HAP-1 (cell line): ENCODE data around the gene VWCE.

ENCODE experiments used
- DNase-seq, 2 experiments: peaks; one replicate each; pipeline ENCODE4 v3.0.0-alpha.2; 2016 to 2020; ENCODE audit warnings: low spot score in 2 of 2
- H3K27me3 ChIP-seq: fragments of 250-450 bp; sonication (Bioruptor Pico); 2 replicates; pipeline ENCODE4 v1.5.1; 2020; ENCODE audit warnings: low read depth, mild to moderate bottlenecking, moderate library complexity
- H3K36me3 ChIP-seq: fragments of 250-450 bp; sonication (Bioruptor Pico); replicated peaks from 2 replicates; pipeline ENCODE4 v1.5.1; 2020; ENCODE audit warnings: mild to moderate bottlenecking
- H3K4me1 ChIP-seq: fragments of 250-450 bp; sonication (Bioruptor Pico); 2 replicates; pipeline ENCODE4 v1.5.1; 2020; ENCODE audit warnings: mild to moderate bottlenecking
- H3K4me3 ChIP-seq: fragments of 250-450 bp; sonication (Bioruptor Pico); 2 replicates; pipeline ENCODE4 v1.5.1; 2020; ENCODE audit warnings: mild to moderate bottlenecking, moderate library complexity
- H3K9me3 ChIP-seq: fragments of 250-450 bp; sonication (Bioruptor Pico); 2 replicates; pipeline ENCODE4 v1.5.1; 2020; ENCODE audit warnings: mild to moderate bottlenecking, moderate library complexity
- in situ Hi-C: fragments of 300-500 bp; cut with MboI; formaldehyde crosslinking; loops from 3 replicates; pipeline ENCODE4 v1.14.3; 2020; ENCODE audit warnings: low sequenced_read_pairs, inconsistent platforms, mixed read lengths

Gene VWCE

DNA sequence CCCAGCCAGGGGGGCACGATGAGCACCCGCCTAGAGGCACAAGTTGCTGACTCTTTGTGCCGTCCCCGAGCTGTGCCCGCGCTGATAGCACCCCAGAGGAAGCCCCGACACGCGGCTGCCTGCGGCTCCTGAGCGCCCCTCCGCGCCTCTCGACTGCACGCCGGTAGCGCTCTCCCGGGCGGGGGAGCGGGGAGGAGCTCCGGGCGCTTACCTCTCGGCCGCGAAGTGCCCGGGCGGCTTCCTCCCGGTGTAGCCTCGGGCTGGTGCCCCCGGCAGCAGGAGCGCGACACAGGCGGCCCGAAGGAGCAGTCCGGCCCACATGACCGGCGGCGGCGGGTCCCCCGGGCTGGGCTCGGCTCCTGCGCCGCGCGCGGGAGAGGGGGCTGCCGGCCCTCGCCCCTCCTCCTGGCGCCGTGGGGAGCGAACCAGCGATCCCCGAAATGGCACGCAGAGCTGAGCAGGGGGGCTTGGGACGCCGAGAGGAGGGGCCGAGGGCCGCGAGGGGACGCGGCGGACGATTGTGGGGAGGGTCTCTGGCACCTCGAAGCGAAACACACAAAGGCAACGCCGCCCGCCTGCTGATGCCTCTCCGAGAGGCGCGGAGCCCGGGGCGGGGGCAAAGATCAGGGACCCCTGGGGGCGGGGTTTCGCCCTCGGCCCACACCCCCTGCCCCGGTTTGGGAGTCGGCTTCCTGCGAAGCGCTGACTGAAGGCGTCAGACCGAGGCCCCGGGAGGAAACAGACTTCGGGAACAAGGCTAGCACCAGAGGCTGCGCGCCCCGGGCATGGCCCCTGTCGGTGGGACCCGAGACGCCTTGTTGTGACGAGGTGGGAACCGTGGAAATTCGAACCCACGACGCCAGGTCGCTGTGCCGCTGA lies at the start of gene VWCE:
TSS of gene VWCE (minus strand) at position 600 of the 879 bp plus-strand sequence. CDS start at position 321, 279 bp downstream.
- no peaks in the 10 kb centered on the region for H3K27me3 ChIP-seq
- peak; percentile 45 to 76 for DNase-seq
- H3K9me3 ChIP-seq, result no peaks in the 10 kb centered on the region
- in situ Hi-C loops, result no loop called here
- H3K4me3 ChIP-seq, result peak within 1 kb of the TSS; percentile 51
- H3K36me3 ChIP-seq, result peaks cover 13% of the 10 kb centered on the region
- H3K4me1 ChIP-seq, result peaks cover 18% of the 10 kb centered on the region

DNA sequence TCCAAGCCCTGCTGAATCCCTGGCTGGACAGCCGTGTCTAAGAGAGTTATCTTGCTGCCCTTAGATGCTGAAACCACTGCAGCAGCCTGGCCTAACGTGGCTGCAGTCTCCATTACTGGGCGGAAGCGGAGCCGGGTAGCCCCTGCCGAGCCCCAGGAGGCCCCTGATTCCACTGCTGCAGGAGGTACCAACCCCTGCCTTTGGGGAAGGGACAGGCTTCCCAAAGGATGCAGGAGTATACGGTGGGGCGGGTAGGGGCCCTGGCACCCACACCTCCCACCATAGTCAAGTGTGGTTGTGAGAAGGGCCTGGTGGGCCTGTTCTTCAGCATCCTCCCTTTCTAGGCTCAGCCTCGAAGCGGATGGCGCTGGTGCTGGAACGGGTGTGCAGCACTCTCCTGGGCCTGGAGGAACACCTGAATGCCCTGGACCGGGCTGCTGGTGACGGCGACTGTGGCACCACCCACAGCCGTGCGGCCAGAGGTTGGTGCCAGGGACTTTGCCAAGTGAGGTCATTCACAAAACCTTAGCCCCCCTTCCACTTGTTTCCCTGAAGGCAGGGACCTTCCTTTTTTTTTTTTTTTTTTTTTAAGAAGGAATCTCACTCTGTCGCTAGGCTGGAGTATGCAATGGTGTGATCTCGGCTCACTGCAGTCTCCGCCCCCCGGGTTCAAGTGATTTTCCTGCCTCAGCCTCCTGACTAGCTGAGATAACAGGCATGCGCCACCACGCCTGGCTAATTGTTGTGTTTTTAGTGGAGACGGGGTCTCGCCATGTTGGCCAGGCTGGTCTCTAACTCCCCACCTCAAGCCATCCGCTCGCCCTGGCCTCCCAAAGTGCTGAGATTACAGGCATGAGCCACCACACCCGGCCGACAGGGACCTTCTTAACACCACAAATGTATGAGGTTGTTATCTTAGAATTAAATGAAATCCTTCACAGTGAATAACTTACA lies 49.0 kb upstream of the VWCE start:
- Histone ChIP-seq H3K27me3 (no peaks in the 10 kb centered on the region), H3K9me3 (no peaks in the 10 kb centered on the region), H3K4me3 (no peak overlapping the region), H3K4me1 (no peaks in the 10 kb centered on the region), H3K36me3 (peaks cover 38% of the 10 kb centered on the region)
- in situ Hi-C loops, result no loop called here
- DNase-seq, result no peak

- no peak for DNase-seq
- Histone ChIP-seq H3K9me3 (no peaks in the 10 kb centered on the region), H3K4me1 (no peaks in the 10 kb centered on the region), H3K4me3 (no peak overlapping the region), H3K36me3 (peaks cover 37% of the 10 kb centered on the region), H3K27me3 (no peaks in the 10 kb centered on the region)
- in situ Hi-C loops, result no loop called here
Observed at GRCh38 chr11:61342207-61342803, 47.2 kb upstream of the VWCE start.

GRCh38 chr11:61341706-61342105 lies 46.6 kb upstream of the VWCE start:
- in situ Hi-C loops, result no loop called here
- no peak for DNase-seq
- Histone ChIP-seq H3K9me3 (no peaks in the 10 kb centered on the region), H3K36me3 (peaks cover 35% of the 10 kb centered on the region), H3K27me3 (no peaks in the 10 kb centered on the region), H3K4me3 (no peak overlapping the region), H3K4me1 (no peaks in the 10 kb centered on the region; the same call in 1 of the 2 replicates)

DNA sequence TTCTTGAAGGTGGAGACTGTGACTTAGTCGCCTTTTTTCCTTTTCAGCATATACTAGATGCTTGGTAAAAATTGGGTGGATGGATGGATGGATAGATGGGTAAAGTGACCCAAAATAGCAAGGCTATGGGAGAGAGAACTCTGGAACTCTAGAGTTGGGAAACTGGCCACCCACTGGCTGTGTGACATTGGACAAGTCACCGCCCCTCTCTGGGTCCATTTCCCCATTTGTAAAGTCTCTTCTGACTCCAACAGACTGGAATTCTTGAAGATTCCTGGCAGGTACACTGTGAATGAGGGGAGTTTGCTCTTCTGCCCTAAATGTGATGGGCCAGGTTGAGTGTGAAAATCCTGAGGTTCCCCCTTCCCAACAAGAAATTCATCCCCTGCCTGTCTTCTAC lies 45.9 kb upstream of the VWCE start:
- Histone ChIP-seq H3K4me1 (peaks cover 5% of the 10 kb centered on the region), H3K4me3 (no peak overlapping the region), H3K27me3 (no peaks in the 10 kb centered on the region), H3K36me3 (peaks cover 35% of the 10 kb centered on the region), H3K9me3 (no peaks in the 10 kb centered on the region)
- in situ Hi-C loops, result no loop called here
- no peak for DNase-seq

DNA sequence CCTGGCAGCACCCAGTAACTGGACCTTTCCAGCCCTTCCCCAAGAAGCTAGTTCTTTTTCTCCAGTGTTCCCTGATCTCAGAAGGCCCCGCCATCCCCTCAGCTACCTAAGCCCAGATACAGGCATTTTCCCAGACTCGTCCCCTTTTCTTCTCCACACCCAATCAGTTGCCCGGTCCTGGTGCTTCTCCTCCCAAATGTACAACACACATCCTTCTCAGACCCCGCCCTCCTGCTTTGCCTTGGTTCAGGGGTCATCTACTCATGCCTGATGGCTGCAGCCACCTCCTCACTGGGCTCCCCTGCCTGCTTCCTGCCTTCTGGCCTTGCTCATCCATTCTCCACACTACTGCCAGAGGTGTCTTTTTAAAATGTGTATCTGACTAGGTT lies 44.4 kb upstream of the VWCE start:
- Histone ChIP-seq H3K36me3 (peaks cover 30% of the 10 kb centered on the region), H3K9me3 (no peaks in the 10 kb centered on the region), H3K4me1 (peaks cover 17% of the 10 kb centered on the region), H3K27me3 (no peaks in the 10 kb centered on the region), H3K4me3 (no peak overlapping the region)
- in situ Hi-C loops, result loop anchor here (5.0 kb wide), 1 partner anchor 48 kb away; no protein-coding TSS in a partner anchor
- DNase-seq, result no peak

GRCh38 chr11:61338783-61339489 lies 43.8 kb upstream of the VWCE start:
- no peaks in the 10 kb centered on the region for H3K27me3 ChIP-seq
- no peak for DNase-seq
- in situ Hi-C loops, result loop anchor here (5.0 kb wide), 1 partner anchor 48 kb away; no protein-coding TSS in a partner anchor
- H3K36me3 ChIP-seq, result peaks cover 30% of the 10 kb centered on the region
- peaks cover 23% of the 10 kb centered on the region for H3K4me1 ChIP-seq
- H3K4me3 ChIP-seq, result no peak overlapping the region
- H3K9me3 ChIP-seq, result no peaks in the 10 kb centered on the region

GRCh38 chr11:61337706-61338470 lies 42.8 kb upstream of the VWCE start:
- in situ Hi-C loops, result loop anchor here (5.0 kb wide), 1 partner anchor 49 kb away; no protein-coding TSS in a partner anchor
- peaks cover 27% of the 10 kb centered on the region for H3K4me1 ChIP-seq
- no peaks in the 10 kb centered on the region for H3K27me3 ChIP-seq
- peaks cover 24% of the 10 kb centered on the region for H3K36me3 ChIP-seq
- H3K9me3 ChIP-seq, result no peaks in the 10 kb centered on the region
- no peak for DNase-seq
- no peak overlapping the region for H3K4me3 ChIP-seq

GRCh38 chr11:61336171-61336935 lies 41.2 kb upstream of the VWCE start:
- H3K4me3 ChIP-seq, result no peak overlapping the region
- peaks cover 23% of the 10 kb centered on the region for H3K36me3 ChIP-seq
- no peaks in the 10 kb centered on the region for H3K27me3 ChIP-seq
- H3K4me1 ChIP-seq, result peaks cover 33% of the 10 kb centered on the region
- peak; percentile 66 to 87 for DNase-seq
- in situ Hi-C loops, result loop anchor here (5.0 kb wide), 1 partner anchor 51 kb away; no protein-coding TSS in a partner anchor
- no peaks in the 10 kb centered on the region for H3K9me3 ChIP-seq

GRCh38 chr11:61335355-61335710 lies 40.2 kb upstream of the VWCE start:
- Histone ChIP-seq H3K27me3 (no peaks in the 10 kb centered on the region), H3K4me1 (peaks cover 37% of the 10 kb centered on the region), H3K9me3 (no peaks in the 10 kb centered on the region), H3K4me3 (no peak overlapping the region), H3K36me3 (peaks cover 27% of the 10 kb centered on the region)
- in situ Hi-C loops, result loop anchor here (5.0 kb wide), 1 partner anchor 52 kb away; no protein-coding TSS in a partner anchor
- no peak for DNase-seq

GRCh38 chr11:61334434-61335354 lies 39.6 kb upstream of the VWCE start:
- in situ Hi-C loops, result loop anchor here (5.0 kb wide), 1 partner anchor 53 kb away; no protein-coding TSS in a partner anchor
- DNase-seq, result no peak
- peaks cover 37% of the 10 kb centered on the region for H3K4me1 ChIP-seq
- no peak overlapping the region for H3K4me3 ChIP-seq
- no peaks in the 10 kb centered on the region for H3K27me3 ChIP-seq
- no peaks in the 10 kb centered on the region for H3K9me3 ChIP-seq
- H3K36me3 ChIP-seq, result peaks cover 33% of the 10 kb centered on the region
